Astrocyte of the spinal cord (primary cell): ENCODE data around the gene RAI14.
A peak's percentile ranks its signal among the peaks of the same experiment; 100 is the strongest.
"Not testable (repeated sequence)": the region's sequence is repeated elsewhere in the genome, so short reads cannot be mapped to it uniquely, and the experiment has no call there.

Source experiments
- DNase-seq: peaks from one replicate; pipeline ENCODE4 v3.0.0; 2011; ENCODE audit warnings: low read depth, low spot score
- H3K4me3 ChIP-seq: 2 replicates; pipeline ENCODE4 v1.5.1; 2011; ENCODE audit warnings: low read depth, mild to moderate bottlenecking, low read length, moderate library complexity
- in situ Hi-C: cut with HindIII; loops from 2 replicates; pipeline ENCODE4 v1.10.0; 2017; ENCODE audit warnings: low sequenced_read_pairs
- TF ChIP-seq, protein P1 (sequence below): IDR thresholded peaks from 2 replicates; pipeline ENCODE4 v1.5.1; 2012; ENCODE audit warnings: low read depth, mild to moderate bottlenecking, low read length, inconsistent platforms

The RAI14 gene

GRCh38 chr5:34749431-34749873 is 93.3 kb downstream of the RAI14 start:
- no peak overlapping the region for H3K4me3 ChIP-seq
- TF ChIP-seq, protein P1, sequence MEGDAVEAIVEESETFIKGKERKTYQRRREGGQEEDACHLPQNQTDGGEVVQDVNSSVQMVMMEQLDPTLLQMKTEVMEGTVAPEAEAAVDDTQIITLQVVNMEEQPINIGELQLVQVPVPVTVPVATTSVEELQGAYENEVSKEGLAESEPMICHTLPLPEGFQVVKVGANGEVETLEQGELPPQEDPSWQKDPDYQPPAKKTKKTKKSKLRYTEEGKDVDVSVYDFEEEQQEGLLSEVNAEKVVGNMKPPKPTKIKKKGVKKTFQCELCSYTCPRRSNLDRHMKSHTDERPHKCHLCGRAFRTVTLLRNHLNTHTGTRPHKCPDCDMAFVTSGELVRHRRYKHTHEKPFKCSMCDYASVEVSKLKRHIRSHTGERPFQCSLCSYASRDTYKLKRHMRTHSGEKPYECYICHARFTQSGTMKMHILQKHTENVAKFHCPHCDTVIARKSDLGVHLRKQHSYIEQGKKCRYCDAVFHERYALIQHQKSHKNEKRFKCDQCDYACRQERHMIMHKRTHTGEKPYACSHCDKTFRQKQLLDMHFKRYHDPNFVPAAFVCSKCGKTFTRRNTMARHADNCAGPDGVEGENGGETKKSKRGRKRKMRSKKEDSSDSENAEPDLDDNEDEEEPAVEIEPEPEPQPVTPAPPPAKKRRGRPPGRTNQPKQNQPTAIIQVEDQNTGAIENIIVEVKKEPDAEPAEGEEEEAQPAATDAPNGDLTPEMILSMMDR, result no peak
- in situ Hi-C loops, result no loop called here
- DNase-seq, result peak; percentile 85

GRCh38 chr5:34750206-34750605 is 94.1 kb downstream of the RAI14 start:
- in situ Hi-C loops, result no loop called here
- no peak for DNase-seq
- TF ChIP-seq, protein P1, result no peak
- no peak overlapping the region for H3K4me3 ChIP-seq

DNA sequence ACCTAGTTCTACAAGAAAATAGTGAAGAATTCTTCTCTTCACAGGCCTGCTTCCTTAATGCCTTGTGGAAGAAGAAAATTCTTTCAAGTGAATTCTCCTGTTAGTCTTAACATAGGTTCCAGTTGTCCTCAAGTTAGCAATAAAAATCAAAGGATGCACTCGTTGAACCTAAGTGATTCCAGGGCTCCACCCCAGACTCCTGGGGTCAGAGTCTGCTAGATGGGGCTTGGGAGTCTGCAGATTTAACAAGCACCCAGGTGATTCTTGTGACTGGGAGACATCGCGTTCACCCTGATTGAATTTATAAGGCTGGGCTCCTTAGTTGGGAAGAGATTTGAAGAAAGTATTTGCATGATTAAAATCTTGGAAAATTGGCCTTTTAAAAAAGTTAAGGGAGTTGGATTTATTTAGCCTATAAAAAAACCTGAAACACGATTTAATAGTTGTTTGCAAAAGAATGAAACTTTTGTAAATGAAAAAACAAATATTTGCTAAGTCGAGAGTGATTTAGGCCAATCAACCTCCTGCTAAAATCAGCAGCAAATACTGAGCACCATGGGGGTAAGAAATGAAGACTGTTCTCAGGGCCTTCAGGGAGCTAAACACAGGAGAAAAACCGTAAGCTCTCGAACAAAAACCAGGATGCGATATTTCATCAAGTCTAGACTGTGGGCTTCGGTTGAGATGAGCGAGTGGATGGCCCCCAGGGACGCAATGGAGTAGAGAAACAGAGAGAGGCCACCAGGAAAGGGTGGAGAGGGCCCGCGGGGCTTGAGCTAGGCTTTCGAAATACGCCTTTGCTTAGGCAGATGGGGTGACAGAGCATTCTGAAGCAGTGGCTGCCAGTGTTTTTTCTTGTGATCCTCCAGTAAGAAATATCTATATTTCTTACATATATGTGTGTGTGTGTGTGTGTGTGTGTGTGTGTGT is 95.9 kb downstream of the RAI14 start:
- TF ChIP-seq, protein P1, result no peak
- in situ Hi-C loops, result no loop called here
- no peak overlapping the region for H3K4me3 ChIP-seq
- DNase-seq, result no peak

GRCh38 chr5:34753236-34753635 is 97.1 kb downstream of the RAI14 start:
- DNase-seq, in situ Hi-C loops, H3K4me3 ChIP-seq: not testable (repeated sequence)

DNA sequence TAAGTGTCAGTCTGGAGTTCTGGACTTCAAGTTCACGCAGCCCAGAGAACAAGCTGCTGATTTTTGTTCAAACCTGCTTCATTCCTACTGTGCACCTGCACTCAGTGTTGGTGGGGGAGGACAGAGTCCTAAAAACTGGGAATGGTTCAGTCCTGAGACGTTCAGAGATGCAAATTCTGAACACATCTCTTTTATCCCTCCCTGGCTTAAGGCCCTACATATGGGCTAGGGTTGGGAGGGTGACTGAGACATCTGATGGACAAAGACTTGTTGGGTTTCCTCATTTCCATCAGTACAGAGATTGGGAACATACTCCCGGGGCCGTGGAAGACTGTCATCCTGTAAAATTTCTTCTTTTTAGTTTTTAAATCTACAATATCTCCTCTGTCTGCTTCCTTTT is 99.8 kb downstream of the RAI14 start:
- no peak for DNase-seq
- no peak overlapping the region for H3K4me3 ChIP-seq
- TF ChIP-seq, protein P1, result no peak
- in situ Hi-C loops, result no loop called here

GRCh38 chr5:34756781-34757624 is 100.9 kb downstream of the RAI14 start:
- peak; percentile 51 for DNase-seq
- no peak overlapping the region for H3K4me3 ChIP-seq
- TF ChIP-seq, protein P1, result no peak
- in situ Hi-C loops, result no loop called here

DNA sequence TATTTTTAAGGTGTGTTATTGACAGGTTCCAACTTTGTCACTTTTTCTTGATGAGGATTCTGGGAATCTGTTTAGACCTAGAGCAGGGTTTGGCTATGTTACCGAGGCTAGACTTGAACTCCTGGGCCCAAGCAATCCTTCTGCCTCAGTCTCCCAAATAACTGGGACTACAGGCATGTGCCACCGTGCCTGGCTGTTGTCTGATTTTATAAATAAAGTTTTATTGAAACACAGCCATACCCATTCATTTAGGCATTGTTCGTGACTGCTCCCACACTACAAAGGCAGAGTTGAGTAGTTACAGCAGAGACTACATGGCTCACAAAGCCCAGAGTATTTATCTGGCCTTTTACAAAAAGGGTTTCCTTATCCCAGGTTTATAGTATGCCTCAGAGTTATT is 102.4 kb downstream of the RAI14 start:
- in situ Hi-C loops, result no loop called here
- no peak overlapping the region for H3K4me3 ChIP-seq
- TF ChIP-seq, protein P1, result no peak
- DNase-seq, result no peak

DNA sequence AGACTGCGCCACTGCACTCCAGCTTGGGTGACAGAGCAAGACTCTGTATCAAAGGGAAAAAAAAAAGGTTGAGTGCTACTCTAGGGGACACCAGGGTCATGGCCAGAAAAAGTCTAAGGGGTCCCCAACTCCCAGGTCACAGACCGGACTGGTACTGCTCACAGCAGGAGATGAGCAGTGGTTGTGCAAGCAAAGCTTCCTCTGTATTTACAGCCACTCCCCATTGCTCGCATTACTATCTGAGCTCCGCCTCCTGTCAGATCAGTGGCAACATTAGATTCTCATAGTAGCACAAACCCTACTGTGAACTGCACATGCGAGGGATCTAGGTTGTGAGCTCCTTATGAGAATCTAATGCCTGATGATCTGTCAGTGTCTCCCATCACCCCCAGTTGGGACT is 103.1 kb downstream of the RAI14 start:
- H3K4me3 ChIP-seq, in situ Hi-C loops, DNase-seq: not testable (repeated sequence)
